Retinal pigment epithelial cell (primary cell): ENCODE data around the gene ASS1.
A peak's percentile ranks its signal among the peaks of the same experiment; 100 is the strongest.

Source experiments
- DNase-seq: peaks from one replicate; pipeline ENCODE4 v3.0.0-alpha.2; 2010; ENCODE audit warnings: low read depth
- H3K4me3 ChIP-seq: 2 replicates; pipeline ENCODE4 v1.5.1; 2011; ENCODE audit warnings: mild to moderate bottlenecking, low read length, control low read depth, moderate library complexity
- CTCF ChIP-seq: conservative IDR thresholded peaks from 2 replicates; pipeline ENCODE4 v1.5.1; 2011; ENCODE audit warnings: low read depth, low read length, control low read depth, inconsistent platforms

ASS1 gene

GRCh38 chr9:130532426-130533080 lies 87.8 kb downstream of the ASS1 start:
- no peak for TF ChIP-seq CTCF
- no peak for DNase-seq
- no peak overlapping the region for H3K4me3 ChIP-seq

GRCh38 chr9:130535818-130536521 lies 91.2 kb downstream of the ASS1 start:
- DNase-seq: no peak
- TF ChIP-seq CTCF: no peak
- H3K4me3 ChIP-seq: peak overlapping the region; percentile 34

DNA sequence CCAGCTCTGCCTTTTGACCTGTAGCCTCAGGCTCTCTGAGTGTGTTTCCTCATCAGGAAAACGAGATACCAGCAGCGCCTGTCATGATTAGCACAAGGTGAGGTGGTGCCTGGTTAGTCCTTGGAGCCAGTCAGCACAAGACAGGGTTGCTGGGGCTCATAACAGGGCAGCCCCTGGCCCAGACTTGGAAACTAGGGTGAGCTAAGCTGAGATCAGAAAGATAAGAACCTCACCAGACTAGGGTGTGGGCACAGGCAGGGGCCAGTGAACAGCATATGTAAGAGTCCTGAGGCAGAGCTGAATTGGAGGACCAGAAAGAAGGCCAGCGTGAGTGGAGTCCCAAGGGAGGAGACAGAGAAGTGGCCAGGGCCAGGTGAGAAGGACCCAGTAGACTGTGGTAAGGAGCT lies 91.9 kb downstream of the ASS1 start:
- TF ChIP-seq CTCF: no peak
- no peak for DNase-seq
- H3K4me3 ChIP-seq: no peak overlapping the region

- TF ChIP-seq CTCF: no peak
- no peak overlapping the region for H3K4me3 ChIP-seq
- no peak for DNase-seq
These were observed 92.7 kb downstream of the ASS1 start for GRCh38 chr9:130537346-130538050.

- peak; percentile 64 for DNase-seq
- H3K4me3 ChIP-seq: no peak overlapping the region
- no peak for TF ChIP-seq CTCF
These were observed 94.9 kb downstream of the ASS1 start for GRCh38 chr9:130539420-130540223.

- H3K4me3 ChIP-seq: no peak overlapping the region
- DNase-seq: no peak
- TF ChIP-seq CTCF: no peak
These were observed 96.8 kb downstream of the ASS1 start for GRCh38 chr9:130541533-130541932.
